AG04449 (cell line): Measurements from ENCODE around the gene HS6ST2.

Experiments
- CTCF ChIA-PET: fragments of 350-600 bp; formaldehyde crosslinking; extraction: SDS; loops from one replicate; lab custom pipeline; 2021; ENCODE audit warnings: antibody characterized with exemption; lab: Yijun Ruan, JAX
- POLR2A ChIA-PET: fragments of 400-600, 350-600 bp; formaldehyde crosslinking; extraction: SDS; loops from one replicate; lab custom pipeline; 2020; ENCODE audit warnings: antibody characterized with exemption, inconsistent platforms; lab: Yijun Ruan, JAX
- DNase-seq: peaks from one replicate; pipeline ENCODE4 v3.0.0-alpha.2; 2010; ENCODE audit warnings: low read depth, low spot score
- H3K4me3 ChIP-seq: 2 replicates; pipeline ENCODE4 v1.5.1; 2011; ENCODE audit warnings: low read depth, mild to moderate bottlenecking, control low read depth, low read length
- CTCF ChIP-seq: IDR thresholded peaks from one replicate; pipeline ENCODE4 v1.5.1; 2011; ENCODE audit warnings: mild to moderate bottlenecking, moderate library complexity, low read length, control low read depth, inconsistent platforms; ENCODE audit not compliant: insufficient read depth; ENCODE audit errors: missing control alignments

The HS6ST2 gene

DNA sequence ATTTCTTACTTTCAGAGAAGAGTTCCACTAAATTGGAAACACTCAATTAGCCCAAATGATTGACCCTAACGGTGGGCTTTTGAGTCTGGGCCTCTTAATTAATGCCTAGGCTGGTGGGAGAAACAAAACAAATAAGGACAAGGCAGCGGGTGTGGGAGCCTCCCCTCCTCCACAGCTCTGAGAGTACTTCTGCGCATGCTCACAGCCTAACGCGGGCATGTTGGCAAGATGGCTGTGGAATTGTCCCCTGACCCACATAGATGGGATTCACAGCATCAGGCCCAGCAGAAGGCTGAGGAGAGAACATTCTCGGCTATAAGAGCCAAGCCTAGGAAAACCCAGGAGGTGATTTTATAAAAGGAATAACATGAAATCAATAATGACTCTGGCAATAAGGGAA lies 230.1 kb downstream of the HS6ST2 start:
- no peak for TF ChIP-seq CTCF
- CTCF ChIA-PET, result interaction anchor here (1.4 to 1.7 kb wide), 2 partner anchors 12 to 13 kb away, joined by 3 read pairs; no protein-coding TSS in a partner anchor
- H3K4me3 ChIP-seq, result no peak overlapping the region
- DNase-seq, result no peak
- POLR2A ChIA-PET, result no interaction called here

DNA sequence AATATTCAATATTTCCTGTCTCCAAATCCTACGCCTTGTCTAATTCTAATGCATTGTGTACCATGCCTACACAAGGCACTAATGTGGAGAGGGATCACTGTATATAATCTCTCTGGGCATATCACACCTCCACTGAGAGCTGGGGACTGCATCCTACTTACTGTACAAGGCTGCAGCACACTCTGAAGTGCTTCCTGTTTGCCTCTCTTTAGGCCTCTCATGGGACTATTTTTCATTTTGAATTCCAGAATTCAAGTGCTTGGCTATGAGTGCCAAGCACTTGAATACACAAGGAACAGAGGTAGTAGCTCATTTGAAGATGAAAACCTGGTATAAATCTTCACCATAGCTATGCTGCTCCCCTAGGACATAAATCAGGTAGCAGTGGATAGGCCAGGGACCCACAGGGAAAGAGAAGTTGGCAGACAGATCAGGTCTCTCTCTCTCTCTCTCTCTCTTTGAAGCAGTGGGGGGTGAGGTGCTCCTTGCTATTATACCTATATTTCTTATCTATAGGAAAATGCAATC lies 239.9 kb downstream of the HS6ST2 start:
- CTCF ChIA-PET, result interaction anchor here (1.2 kb wide), 1 partner anchor 83 kb away, joined by 4 read pairs; no protein-coding TSS in a partner anchor
- no peak for DNase-seq
- no peak overlapping the region for H3K4me3 ChIP-seq
- TF ChIP-seq CTCF, result no peak
- POLR2A ChIA-PET, result no interaction called here

GRCh38 chrX:132716006-132716405 lies 242.4 kb downstream of the HS6ST2 start:
- CTCF ChIA-PET, result interaction anchor here (0.7 to 3.3 kb wide), 6 partner anchors 13 to 86 kb away, joined by 3 to 63 read pairs (median 6); no protein-coding TSS in a partner anchor
- POLR2A ChIA-PET, result no interaction called here
- peak; percentile 3 for TF ChIP-seq CTCF
- no peak overlapping the region for H3K4me3 ChIP-seq
- no peak for DNase-seq

GRCh38 chrX:132714913-132715312 lies 243.5 kb downstream of the HS6ST2 start:
- CTCF ChIA-PET, result interaction anchor here (1.8 to 3.3 kb wide), 2 partner anchors 74 to 81 kb away, joined by 9 to 63 read pairs; no protein-coding TSS in a partner anchor
- H3K4me3 ChIP-seq, result no peak overlapping the region
- DNase-seq, result no peak
- no peak for TF ChIP-seq CTCF
- POLR2A ChIA-PET, result no interaction called here

- POLR2A ChIA-PET, result no interaction called here
- no peak for TF ChIP-seq CTCF
- CTCF ChIA-PET, result interaction anchor here (1.5 to 2.6 kb wide), 2 partner anchors 76 to 80 kb away, joined by 4 to 19 read pairs; no protein-coding TSS in a partner anchor
Measured at GRCh38 chrX:132712350-132712749, 246.1 kb downstream of the HS6ST2 start.

DNA sequence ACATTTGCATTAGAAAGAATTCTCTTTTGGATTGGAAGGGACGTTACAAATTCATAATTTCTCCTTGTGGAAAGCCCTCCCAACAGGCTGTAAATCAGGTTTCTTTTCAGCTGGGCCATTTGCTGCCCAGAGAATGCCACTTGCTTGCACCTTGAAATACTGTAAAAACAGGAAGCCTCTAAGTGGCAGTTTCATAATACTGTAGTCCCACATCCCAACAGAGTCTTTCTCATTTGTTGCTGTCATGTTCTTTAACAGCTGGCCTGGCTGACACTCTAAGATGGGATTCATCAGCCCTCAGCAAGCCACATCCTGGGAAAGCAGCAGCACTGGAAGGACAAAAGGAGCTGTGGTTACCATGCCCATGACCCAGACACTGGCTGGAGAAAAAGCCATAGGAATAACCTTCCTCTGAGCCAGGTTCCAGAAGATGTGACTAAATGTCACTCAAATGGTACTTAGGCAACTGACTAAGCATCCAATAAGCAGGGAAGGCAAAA lies 247.7 kb downstream of the HS6ST2 start:
- POLR2A ChIA-PET, result no interaction called here
- DNase-seq, result no peak
- no peak overlapping the region for H3K4me3 ChIP-seq
- no peak for TF ChIP-seq CTCF
- CTCF ChIA-PET, result no interaction called here

More at GRCh38 chrX:132712350-132712749, 246.1 kb downstream of the HS6ST2 start:
- no peak for DNase-seq
- H3K4me3 ChIP-seq, result no peak overlapping the region
